ENCODE results near the gene KIAA1217.

The KIAA1217 gene

DNA sequence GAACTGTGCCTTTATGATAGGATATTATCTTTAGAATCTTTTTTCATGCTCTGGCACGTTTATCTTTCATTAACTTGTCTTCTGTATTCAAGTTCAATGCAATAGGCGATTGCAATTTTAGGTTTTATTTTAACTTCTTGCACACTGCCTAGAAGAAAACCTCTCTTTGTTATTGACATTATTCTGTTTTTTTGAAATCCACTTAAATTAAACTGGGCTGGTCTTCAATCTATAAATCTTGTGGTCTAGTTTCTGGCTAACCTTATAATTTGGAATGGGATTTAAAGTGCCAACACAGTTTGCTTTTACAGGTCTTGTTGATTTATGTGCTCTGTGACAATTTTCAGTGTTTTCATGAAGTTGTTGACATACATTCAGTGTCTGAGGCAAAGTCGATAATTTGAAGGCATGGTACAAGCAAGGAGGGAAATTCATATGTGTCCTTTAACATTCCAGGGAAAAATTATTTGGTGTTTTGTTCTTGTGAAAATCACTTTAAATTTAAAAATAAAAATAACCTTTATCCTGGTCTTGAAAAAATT is 240.9 kb downstream of the KIAA1217 start:
- no peak for DNase-seq

DNA sequence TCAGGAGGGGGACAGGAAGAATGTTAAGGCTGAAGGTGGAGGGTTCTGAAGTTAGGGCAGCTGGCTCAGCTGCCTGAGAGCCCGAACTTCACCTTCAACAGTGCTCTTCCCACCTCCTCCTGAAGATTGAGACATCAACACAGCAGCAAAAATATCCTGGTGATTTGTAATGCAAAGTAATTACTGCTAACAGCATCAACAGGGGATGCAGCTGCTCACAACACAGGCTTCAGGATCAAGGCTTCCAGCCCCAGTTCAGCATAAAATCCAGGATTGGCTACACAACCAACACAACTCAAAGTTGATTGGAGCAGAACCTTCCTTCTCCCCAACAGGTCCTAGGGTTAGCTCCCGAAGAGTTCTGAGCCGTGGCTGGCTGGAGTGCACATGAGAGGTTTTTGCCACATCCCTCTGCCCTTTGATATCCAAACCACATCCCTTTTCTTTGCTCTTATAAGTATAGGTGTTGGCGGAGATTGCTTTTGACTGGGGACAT is 242.4 kb downstream of the KIAA1217 start:
- no peak for DNase-seq

DNA sequence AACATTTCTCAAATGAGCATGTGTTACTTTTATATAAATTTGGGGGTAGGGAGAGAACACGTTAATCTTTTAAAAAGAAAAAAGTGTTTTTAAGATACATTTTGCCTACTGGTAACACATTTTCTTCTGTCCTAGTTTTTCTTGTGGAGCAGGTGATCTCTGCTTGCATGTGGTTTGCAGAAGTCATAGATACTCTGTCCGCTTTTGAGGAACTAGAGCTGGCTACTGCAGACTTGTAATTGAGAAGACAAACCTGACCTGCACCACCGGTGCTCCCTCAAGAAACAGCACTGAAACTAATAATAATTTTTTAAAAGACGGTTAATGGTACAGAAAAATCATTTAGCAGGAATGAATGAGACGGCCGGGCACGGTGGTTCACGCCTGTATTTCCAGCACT is 243.1 kb downstream of the KIAA1217 start:
- DNase-seq: no peak

- no peak for DNase-seq
These were observed 244.5 kb downstream of the KIAA1217 start for GRCh38 chr10:24453404-24453830.

DNA sequence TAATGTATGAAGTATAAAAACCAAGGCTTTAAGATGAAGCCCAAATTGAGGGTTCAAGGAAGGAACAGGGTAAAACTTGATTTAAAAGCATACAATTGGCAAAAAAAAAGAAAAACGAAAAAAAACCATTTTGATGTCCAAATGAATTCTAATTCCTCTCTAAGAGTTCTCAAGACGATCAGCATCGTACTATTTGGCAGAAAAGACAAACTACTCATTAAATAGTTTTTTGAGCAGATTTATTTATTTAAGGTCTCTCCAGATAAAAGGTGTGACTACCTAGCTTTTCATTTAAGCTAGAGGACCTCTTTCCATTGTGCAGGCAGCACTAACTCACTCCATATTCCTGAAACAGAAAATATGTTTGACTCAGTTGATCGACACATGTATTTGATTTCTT is 245.0 kb downstream of the KIAA1217 start:
- DNase-seq: no peak

GRCh38 chr10:24455447-24455846 is 246.5 kb downstream of the KIAA1217 start:
- DNase-seq: no peak

DNA sequence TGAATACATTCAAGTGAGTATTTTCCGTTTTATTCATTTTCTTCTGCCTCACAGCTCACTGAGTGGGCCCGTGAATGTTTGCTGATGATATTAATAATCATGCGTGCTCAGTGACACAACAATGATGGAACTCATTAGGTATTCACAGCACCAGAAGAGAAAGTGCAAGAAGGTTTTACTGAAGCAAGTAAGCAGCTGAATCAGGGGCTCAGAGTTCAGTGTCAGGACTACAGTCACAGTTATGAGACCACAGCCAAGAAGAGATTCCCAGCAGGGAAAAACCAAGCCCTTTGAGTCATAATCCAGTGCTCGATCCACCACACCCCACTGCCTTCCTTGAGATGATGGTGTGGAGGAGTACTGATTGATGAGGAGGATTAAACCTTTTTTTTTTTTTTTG is 247.4 kb downstream of the KIAA1217 start:
- DNase-seq: no peak

- DNase-seq: no peak
These were observed 248.9 kb downstream of the KIAA1217 start for GRCh38 chr10:24457661-24458318.

- DNase-seq: no peak
These were observed 250.9 kb downstream of the KIAA1217 start for GRCh38 chr10:24459836-24460235.

GRCh38 chr10:24462291-24462813 is 253.4 kb downstream of the KIAA1217 start:
- no peak for DNase-seq

DNA sequence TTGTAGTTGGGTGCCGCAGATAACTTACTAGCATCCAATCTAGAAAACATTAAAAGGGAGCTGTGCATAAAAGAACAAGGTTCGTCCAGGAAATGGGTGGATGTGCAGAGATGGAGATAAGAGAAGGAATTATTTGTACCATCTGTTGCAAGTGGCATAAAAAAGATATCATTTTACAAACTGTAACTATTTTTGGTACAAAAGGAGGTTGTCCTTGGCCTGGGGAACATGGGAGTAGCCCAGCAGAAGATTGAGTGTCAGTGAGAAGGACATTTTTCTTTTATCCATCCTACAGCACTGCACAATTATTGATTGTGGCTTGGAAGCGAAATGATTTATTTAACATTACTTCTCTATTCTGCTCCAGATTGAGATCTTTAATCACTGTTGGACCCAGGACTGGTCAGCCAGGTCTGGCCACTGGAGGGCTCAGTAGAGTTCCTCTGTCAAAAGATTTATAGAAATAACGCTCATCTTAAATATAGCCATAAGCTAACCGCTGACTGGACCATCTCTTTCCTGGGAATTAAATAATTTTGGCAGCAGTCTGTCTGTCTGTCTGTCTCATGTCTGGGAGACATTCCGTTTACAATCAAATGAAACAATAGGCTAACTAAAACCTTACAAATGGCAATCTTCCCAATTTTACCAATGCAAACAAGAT is 254.1 kb downstream of the KIAA1217 start:
- DNase-seq: no peak

- peak; percentile 33 for DNase-seq
These were observed 254.9 kb downstream of the KIAA1217 start for GRCh38 chr10:24463611-24464426.

DNA sequence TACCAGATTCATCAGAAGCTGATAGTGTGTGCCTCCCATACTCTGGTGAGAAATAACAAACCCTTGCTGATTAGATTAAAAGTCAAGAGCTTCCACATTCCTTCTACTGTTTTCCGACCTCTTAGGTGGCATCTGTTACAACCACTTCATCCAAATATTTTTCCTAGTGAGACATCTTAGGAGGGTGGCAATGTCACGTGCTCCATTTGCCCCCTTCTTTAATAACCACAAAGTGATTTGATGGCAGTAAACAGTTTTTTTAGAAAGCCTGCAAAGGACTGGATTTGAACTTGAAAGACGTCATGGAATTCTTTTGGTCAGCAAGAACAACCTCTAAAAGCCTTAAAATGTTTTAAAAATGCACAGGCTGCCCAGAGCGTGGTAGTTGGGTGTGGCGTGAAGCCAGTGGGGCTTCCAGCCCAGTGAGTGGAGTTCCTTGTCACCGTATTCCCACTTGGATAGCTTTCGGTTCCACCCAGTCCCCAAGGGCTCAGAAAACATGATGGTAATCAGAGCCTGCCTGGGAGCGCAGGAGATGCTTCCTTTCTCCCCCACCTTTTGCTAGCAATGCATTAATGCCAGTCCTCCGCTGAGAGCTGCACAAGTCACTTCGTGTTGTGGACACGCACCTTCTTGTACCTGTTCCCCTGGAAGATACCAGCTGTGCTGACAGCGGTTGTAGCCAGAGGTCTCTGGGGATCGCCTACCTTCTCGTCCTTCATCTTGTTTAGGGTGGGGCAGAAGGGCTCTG is 256.4 kb downstream of the KIAA1217 start:
- DNase-seq: no peak

DNA sequence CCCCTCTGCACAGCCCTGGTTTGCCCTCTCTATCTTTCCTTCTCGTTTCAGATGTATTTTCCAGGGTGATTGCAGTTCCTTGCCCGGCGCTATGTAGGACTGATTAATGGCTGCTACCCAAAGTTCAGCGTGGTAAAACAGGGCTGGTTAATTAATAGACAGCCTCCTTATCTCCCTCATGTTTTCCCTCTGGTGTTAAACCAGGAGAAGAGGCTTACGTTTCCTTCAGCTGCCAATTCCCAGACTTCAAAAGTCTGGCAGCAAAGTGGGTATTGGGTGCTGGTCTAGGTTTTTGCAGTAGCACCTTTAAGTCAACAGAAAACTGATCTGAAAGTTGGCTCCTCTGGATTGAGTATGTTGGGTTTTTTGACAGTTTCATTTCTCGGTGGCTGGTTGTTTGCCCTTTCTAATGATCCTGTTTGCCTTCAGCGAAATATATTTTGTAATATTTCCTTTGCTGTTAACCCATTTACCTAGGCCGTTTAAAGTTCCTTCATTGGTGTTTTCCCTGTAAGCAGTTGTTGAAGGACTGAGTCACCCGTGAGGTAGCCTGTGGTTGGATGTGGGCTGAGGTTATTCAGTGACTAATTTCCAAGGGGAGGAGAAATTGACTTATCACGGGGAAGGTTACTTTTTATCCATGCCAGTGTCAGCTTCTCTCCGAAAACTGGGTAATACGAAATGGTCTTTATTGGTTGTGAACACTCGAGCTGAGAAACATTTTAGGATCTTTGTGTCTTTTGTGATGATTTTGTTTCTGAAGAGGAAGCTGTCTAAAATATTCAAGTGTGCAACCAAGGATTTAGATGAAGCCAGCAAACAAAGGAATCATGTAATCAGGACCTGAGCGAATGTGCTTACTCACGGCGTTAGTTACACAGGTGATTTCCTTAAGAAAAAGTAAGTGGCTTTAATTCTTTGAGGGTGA is 257.2 kb downstream of the KIAA1217 start:
- peak; percentile 60 for DNase-seq

DNA sequence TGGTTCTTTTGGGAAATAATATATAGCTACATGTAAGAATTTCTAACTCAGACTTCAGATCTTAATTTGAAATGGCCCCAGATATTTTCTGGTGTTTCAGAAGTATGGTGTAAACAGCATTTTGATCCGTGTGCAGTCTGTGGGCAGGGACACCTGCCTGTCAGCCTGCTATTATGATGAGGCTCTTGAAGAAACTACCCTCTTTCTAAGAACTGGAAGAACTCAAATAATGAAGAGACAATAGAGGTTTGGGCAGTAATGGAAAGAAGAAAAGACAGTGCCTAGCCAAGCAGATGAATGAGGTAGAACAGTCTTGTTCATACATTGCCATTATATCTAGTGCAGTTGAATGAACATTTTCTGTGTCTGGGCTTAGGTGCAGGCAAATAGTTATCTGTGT is 258.2 kb downstream of the KIAA1217 start:
- DNase-seq: no peak

- no peak for DNase-seq
These were observed 258.7 kb downstream of the KIAA1217 start for GRCh38 chr10:24467605-24468004.

- no peak for DNase-seq
These were observed 259.4 kb downstream of the KIAA1217 start for GRCh38 chr10:24468281-24468751.

DNA sequence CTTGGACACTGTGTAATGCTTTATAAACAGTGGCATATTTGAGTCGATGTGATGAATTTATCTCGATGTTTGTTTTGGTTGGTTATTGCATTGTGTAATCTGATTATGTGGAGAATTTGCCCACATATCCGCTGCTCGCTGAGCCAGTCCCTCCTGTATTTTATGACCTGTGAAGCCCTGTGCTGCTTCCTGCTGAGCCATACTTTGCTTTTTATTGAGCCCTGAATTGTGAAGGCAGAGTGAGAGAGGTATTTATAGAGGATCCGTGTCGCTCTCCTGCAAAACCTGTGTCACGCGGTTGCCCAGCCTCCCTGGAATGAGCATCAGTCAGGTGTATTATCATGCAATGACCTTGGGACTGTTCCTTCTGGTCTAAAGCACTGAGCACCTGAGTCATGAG is 261.1 kb downstream of the KIAA1217 start:
- no peak for DNase-seq

DNA sequence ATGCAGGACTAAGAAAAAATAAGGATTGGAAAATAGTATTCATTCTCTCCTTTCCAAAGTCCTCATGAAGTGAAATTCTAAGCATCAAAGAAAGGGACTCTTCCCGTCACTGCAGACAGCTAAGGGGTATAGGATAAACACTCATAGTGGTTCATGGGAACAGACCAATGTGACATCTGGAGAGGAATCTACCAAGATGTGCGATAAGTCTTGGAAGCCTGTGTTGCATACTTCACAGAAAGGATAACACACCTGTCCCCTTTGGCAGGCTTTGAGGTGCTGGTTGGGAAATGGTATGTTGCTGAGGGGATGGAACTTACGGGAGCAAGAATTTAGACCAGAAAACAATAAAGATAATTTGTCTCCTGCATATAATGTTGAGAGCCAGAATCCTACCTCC is 266.7 kb downstream of the KIAA1217 start:
- DNase-seq: no peak

GRCh38 chr10:24476913-24477701 is 268.2 kb downstream of the KIAA1217 start:
- DNase-seq: no peak
